Measurements from ENCODE around the gene POU2AF2. TPM values are rescaled to one million over a fixed set of nuclear protein-coding genes. Genes with fewer than 3 reads are reported as not detected.

POU2AF2 gene, protein sequence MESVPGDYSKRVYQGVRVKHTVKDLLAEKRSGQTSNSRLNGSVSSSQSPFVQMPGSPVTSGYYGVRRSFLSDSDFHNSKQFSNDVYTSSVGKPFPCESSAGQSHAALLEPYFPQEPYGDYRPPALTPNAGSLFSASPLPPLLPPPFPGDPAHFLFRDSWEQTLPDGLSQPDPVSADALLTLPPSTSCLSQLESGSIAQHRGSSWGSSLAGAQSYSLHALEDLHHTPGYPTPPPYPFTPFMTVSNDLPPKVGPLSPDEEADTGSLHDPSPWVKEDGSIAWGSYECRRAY
- not detected in 5 replicates for total RNA-seq (2022; extraction: Qiagen RNA extraction)

DNA sequence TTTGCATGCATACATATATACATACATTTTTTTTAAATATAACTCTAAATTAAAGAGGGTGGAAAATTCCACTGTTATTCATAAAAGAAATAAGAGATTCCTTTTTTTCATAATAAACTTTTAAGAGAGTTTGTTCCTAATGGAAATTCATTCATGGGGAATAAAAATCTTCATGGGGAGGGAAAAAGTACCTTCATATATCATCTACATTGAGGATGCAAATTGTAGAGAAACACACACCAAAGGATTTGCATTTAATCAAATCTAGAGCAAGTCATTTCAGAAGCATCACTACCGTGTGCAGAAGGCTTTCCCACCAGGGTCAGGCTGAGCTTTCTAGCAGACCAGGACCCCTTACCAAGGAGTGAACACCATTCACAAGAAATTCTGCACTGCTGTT lies at the start of gene POU2AF2:
POU2AF2 (plus strand) TSS at position 301 of the 400 bp plus-strand sequence. CDS start 129 bp downstream, outside the sequence.

DNA sequence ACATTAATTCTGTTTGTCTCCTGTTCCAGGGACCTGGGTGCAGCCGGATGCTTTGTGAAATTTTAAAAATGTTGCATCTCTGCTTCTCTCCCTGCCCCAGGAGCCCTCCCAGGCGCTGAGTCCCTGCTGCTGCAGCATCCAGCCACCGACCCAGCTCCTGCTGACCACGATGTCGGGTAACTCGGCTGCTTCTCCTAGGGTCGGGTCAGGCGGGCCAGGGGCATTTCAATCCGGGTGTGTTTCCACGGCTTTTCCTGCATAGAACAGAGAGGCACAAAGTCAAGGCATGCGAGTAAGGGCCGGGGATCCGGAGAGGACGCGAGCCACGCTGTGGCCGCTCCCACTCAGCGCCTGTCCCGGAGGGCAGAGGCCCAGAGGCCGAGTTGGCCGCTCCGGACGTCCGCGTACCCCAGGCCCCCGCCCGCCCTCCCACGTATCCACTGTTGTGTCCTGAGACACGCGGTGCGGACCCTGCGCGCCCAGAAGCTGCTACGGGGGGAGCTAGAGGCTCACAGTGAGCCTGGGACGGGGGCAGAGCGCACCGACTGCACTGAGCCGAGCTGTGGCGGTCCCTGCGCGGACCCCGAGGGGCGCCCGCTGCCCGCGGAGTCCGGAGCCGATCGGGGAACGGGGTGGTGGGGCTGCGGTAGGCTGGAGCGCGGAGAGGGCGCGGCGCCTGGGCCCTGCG lies 53.0 kb downstream of the POU2AF2 start, which contains the start of gene POU2AF3:
POU2AF3 (plus strand) TSS at position 134 of the 688 bp plus-strand sequence; CDS start at position 170, 36 bp downstream.

Other genes with a start within 250 kb of the POU2AF2 start
- gene POU2AF3, start 52.8 kb downstream of the POU2AF2 start, total RNA-seq (2022; extraction: Qiagen RNA extraction), result 1.0 to 1.5 TPM (median 1.4 TPM) in 5 replicates
- gene POU2AF1, start 133.6 kb downstream of the POU2AF2 start, total RNA-seq (2022; extraction: Qiagen RNA extraction), result not detected in 5 replicates